GM19043 (cell line): ENCODE data around the gene RET.

Experiments used
- ATAC-seq: cut with Tn5 transposase; IDR thresholded peaks from one replicate; pipeline ENCODE4 v1.9.1; 2021; ENCODE audit warnings: low read depth; ENCODE audit not compliant: unreplicated experiment

RET gene

GRCh38 chr10:43105102-43105955, 28.5 kb downstream of the RET start:
- ATAC-seq, result peak; percentile 66

GRCh38 chr10:43105956-43106229, 29.0 kb downstream of the RET start:
- no peak for ATAC-seq

DNA sequence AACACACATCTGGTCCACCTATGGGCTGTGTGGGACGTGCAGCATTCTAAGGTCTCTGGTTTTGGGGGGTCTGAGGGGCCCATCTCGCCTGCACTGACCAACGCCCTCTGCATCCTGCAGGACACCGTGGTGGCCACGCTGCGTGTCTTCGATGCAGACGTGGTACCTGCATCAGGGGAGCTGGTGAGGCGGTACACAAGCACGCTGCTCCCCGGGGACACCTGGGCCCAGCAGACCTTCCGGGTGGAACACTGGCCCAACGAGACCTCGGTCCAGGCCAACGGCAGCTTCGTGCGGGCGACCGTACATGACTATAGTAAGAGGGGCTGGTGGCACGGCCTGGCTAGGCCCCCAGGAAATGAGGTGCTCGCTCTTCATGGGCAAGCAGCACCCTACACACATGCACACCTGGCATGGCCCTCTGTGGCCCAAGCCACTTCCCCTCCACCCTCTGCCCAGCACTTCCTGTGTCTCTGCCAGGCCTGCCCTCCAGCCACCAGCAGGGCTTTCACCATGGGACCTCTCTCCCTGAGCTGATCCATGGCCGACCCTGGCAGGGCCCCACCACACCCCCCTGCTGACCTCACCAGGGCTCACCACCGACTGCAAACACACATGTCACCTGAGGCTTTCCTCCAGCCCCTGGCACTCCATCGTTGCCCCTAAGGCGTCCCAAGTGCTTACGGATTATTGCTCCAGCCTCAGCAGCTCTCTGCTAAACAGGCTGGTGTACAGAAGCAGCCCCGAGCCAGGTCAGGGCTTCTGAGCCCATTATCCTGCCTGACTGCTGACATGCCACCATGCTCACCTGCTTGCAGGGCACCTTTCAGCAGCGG, 29.6 kb downstream of the RET start:
- no peak for ATAC-seq

- no peak for ATAC-seq
These were observed 32.1 kb downstream of the RET start for GRCh38 chr10:43108951-43109350.

DNA sequence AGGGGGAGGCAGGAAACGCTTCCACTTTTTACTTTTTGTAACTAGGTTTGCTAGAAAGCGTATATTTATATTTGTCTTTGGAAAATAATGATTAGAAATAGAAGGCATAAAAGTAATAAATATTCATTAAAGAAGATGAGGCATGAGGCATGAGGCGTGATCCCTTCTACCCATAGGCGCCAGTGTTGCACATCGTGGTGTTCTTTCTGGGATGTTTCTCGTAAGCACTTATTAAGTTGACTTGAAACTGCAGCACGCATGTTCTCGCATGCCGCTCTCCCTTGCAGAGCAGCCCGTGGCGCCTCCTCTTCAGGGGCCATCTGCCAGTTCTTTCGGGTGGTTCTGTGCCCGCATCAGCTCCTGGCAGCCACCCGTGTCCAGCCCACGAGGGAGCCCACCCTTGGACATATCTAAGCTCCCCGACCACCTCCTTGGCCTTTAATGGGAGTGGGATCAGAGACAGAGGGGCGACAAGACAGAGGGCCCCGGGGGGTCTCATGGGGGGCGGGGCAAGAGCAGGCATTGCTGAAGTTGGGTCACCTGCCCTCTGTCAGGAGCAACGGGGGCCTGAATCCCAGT, 32.9 kb downstream of the RET start:
- ATAC-seq, result no peak

DNA sequence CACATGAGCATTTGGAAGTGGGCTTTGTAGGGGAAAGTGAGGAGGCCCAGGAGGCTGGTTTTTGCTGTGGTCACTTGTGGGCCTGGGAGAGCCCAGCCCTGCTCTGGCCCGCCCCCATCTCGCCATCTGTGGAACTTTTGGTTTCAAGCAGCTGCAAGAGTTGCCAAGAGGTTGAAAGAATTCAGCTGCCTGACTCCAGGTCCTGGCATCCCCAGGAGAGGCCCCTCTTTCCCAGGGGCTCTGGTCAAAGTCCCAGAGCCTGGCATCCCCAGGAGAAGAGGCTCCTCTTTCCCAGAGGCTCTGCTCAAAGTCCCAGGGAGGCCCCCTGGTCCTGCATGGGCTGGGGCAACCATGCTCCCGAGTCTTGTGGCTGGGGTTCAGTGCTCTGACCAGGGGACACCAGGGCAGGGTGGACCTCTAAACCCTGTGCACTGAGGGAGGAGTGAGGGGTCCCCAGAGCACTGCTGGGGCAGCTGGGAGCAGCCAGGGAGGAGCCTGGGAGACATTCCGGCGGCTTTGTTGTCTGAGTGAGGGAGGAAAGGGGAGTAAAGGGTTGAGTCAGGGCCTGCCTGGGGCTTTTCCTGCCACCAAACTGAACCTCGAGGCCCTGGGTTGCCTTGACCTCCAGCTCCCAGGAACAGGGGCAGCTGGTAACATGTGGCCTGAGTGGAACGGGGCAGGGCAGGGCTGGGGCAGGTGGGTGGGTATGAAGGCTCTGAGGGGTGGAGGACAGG, 33.6 kb downstream of the RET start:
- peak; percentile 67 for ATAC-seq

DNA sequence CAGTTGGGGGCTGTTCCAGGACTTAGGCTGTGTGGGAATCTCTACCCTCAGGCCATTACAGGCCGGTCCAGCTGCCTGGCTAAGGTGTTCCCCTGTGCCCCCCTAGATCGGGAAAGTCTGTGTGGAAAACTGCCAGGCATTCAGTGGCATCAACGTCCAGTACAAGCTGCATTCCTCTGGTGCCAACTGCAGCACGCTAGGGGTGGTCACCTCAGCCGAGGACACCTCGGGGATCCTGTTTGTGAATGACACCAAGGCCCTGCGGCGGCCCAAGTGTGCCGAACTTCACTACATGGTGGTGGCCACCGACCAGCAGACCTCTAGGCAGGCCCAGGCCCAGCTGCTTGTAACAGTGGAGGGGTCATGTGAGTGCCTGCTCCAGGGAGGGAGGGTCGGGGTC, 34.2 kb downstream of the RET start:
- ATAC-seq, result no peak

DNA sequence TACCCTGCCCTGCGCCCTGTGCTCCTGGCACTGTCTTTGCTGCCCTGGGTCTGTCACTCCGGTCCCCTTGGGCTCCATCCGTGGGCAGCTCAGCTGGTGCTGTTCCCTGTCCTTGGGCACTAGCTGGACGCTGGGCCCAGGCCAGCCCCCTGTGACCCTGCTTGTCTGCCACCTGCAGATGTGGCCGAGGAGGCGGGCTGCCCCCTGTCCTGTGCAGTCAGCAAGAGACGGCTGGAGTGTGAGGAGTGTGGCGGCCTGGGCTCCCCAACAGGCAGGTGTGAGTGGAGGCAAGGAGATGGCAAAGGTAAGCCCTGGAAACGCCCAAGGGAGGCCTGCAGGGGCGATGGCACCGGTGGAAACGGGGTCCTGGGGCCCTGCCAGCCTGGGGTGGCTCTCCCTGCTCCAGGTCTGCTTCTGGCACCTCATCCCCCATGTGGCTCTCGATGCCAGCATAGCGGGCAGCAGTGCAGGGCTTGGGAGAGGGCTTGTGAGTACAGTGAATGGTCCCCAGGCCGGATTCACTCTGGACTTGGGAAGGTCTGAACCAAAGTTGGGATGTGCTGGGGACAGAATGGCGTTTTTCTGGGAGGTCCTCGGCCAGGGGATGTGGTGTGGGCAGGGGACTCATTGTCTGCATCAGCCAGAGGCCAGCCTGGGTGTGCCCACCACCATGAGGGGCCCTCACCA, 35.2 kb downstream of the RET start:
- no peak for ATAC-seq

- ATAC-seq, result no peak
These were observed 35.7 kb downstream of the RET start for GRCh38 chr10:43112608-43112961.

GRCh38 chr10:43113201-43114087, 36.6 kb downstream of the RET start:
- no peak for ATAC-seq

GRCh38 chr10:43114088-43114742, 37.3 kb downstream of the RET start:
- ATAC-seq, result no peak

GRCh38 chr10:43114743-43115611, 38.1 kb downstream of the RET start:
- no peak for ATAC-seq

- no peak for ATAC-seq
These were observed 39.2 kb downstream of the RET start for GRCh38 chr10:43115881-43116595.

GRCh38 chr10:43116596-43116995, 39.7 kb downstream of the RET start:
- no peak for ATAC-seq

- no peak for ATAC-seq
These were observed 40.3 kb downstream of the RET start for GRCh38 chr10:43117031-43117776.

GRCh38 chr10:43117777-43118583, 41.1 kb downstream of the RET start:
- ATAC-seq, result no peak
